ENCODE results near the gene NUFIP1. TPM values are rescaled to one million over a fixed set of nuclear protein-coding genes. Genes with fewer than 3 reads are reported as not detected.
"Not testable (repeated sequence)": the region's sequence is repeated elsewhere in the genome, so short reads cannot be mapped to it uniquely, and the experiment has no call there.

Gene NUFIP1
- total RNA-seq, 5 donors from 2014 or later (not counting 1 experiment from before 2014, with no cell fraction given): 3.1 to 4.9 (median 4.0) TPM

GRCh38 chr13:44902738-44903137 is 86.5 kb downstream of the NUFIP1 start:
- Histone ChIP-seq H3K36me3 (ENCODE audit: control insufficient read depth in 2 of 2, extremely low read depth in 1 of 2, insufficient read depth in 1 of 2, low read length in 1 of 2) (no peaks in the 10 kb centered on the region), H3K27me3 (replicated peaks in 1 of 2; ENCODE audit: control insufficient read depth in 2 of 2, extremely low read depth in 1 of 2, insufficient read depth in 2 of 2, low read length in 1 of 2) (peaks cover 0 to 11% of the 10 kb centered on the region in 2 experiments), H3K4me3 (ENCODE audit: control insufficient read depth in 1 of 2, extremely low read depth in 1 of 2, low read length in 1 of 2) (no peak overlapping the region), H3K27ac (ENCODE audit: low read length) (no peak overlapping the region), H3K9me3 (no peaks in the 10 kb centered on the region), H3K4me1 (ENCODE audit: control insufficient read depth in 1 of 2, extremely low read depth in 1 of 2, insufficient read depth in 2 of 2, low read length in 2 of 2) (no peaks in the 10 kb centered on the region)
- POLR2A ChIA-PET: no interaction called here
- CTCF ChIA-PET: interaction anchor here in 1 of 2 donors (0.7 kb wide), 1 partner anchor 789 kb away, joined by 3 read pairs; no protein-coding TSS in a partner anchor
- peaks cover 11 to 16% of the 10 kb centered on the region in 2 donors for H3K27me3 Mint-ChIP-seq
- H3K4me1 Mint-ChIP-seq: no peaks in the 10 kb centered on the region
- no peak overlapping the region for H3K4me3 Mint-ChIP-seq
- peaks cover 0 to 6% (median 0%) of the 10 kb centered on the region in 3 donors for H3K9me3 Mint-ChIP-seq
- DNase-seq (no peak), ATAC-seq (replicated peaks in 1 of 4) (no peak)
- no peaks in the 10 kb centered on the region for H3K36me3 Mint-ChIP-seq
- WGBS (ENCODE audit: insufficient coverage): 90% methylated on average over 3 of the region's 6 CpGs
- no peak overlapping the region for H3K27ac Mint-ChIP-seq

- no peaks in the 10 kb centered on the region for H3K4me1 Mint-ChIP-seq
- WGBS (ENCODE audit: insufficient coverage): 83% methylated on average over 1 of the region's 2 CpGs
- DNase-seq: no peak
- H3K36me3 ChIP-seq (ENCODE audit: control insufficient read depth in 2 of 2, extremely low read depth in 1 of 2, insufficient read depth in 1 of 2, low read length in 1 of 2): no peaks in the 10 kb centered on the region
- no peaks in the 10 kb centered on the region for H3K4me1 ChIP-seq (ENCODE audit: control insufficient read depth in 1 of 2, extremely low read depth in 1 of 2, insufficient read depth in 2 of 2, low read length in 2 of 2)
- H3K27me3 Mint-ChIP-seq: peaks cover 11 to 16% of the 10 kb centered on the region in 2 donors
- peaks cover 0 to 6% (median 0%) of the 10 kb centered on the region in 3 donors for H3K9me3 Mint-ChIP-seq
- H3K27ac ChIP-seq (ENCODE audit: low read length): no peak overlapping the region
- no peaks in the 10 kb centered on the region for H3K9me3 ChIP-seq
- ChIA-PET CTCF (no interaction called here), POLR2A (no interaction called here)
- no peak overlapping the region for H3K27ac Mint-ChIP-seq
- H3K27me3 ChIP-seq (replicated peaks in 1 of 2; ENCODE audit: control insufficient read depth in 2 of 2, extremely low read depth in 1 of 2, insufficient read depth in 2 of 2, low read length in 1 of 2): peaks cover 0 to 8% of the 10 kb centered on the region in 2 experiments
- no peak overlapping the region for H3K4me3 ChIP-seq (ENCODE audit: control insufficient read depth in 1 of 2, extremely low read depth in 1 of 2, low read length in 1 of 2)
- no peak overlapping the region for H3K4me3 Mint-ChIP-seq
- H3K36me3 Mint-ChIP-seq: no peaks in the 10 kb centered on the region
- ATAC-seq (replicated peaks in 1 of 4): no peak
Measured at GRCh38 chr13:44899967-44900366, 89.3 kb downstream of the NUFIP1 start.

- not testable (repeated sequence) for H3K9me3 ChIP-seq; H3K9me3 Mint-ChIP-seq; ATAC-seq (replicated peaks in 1 of 4); DNase-seq; H3K27me3 ChIP-seq (replicated peaks in 1 of 2; ENCODE audit: control insufficient read depth in 2 of 2, extremely low read depth in 1 of 2, insufficient read depth in 2 of 2, low read length in 1 of 2); H3K4me1 Mint-ChIP-seq; H3K27ac Mint-ChIP-seq; H3K4me1 ChIP-seq (ENCODE audit: control insufficient read depth in 1 of 2, extremely low read depth in 1 of 2, insufficient read depth in 2 of 2, low read length in 2 of 2); H3K4me3 Mint-ChIP-seq; H3K27ac ChIP-seq (ENCODE audit: low read length); H3K4me3 ChIP-seq (ENCODE audit: control insufficient read depth in 1 of 2, extremely low read depth in 1 of 2, low read length in 1 of 2); H3K36me3 Mint-ChIP-seq; H3K36me3 ChIP-seq (ENCODE audit: control insufficient read depth in 2 of 2, extremely low read depth in 1 of 2, insufficient read depth in 1 of 2, low read length in 1 of 2)
- H3K27me3 Mint-ChIP-seq: peaks cover 9 to 11% of the 10 kb centered on the region in 2 donors
- ChIA-PET POLR2A (interaction anchor here in 1 of 2 donors (0.5 kb wide), 1 partner anchor 29 kb away, joined by 3 read pairs; no protein-coding TSS in a partner anchor), CTCF (interaction anchor here in 1 of 2 donors (0.5 kb wide), 1 partner anchor 45 kb away, joined by 3 read pairs; no protein-coding TSS in a partner anchor)
- 91% methylated on average over 1 of the region's 2 CpGs for WGBS (ENCODE audit: insufficient coverage)
Measured at GRCh38 chr13:44898308-44898707, 91.0 kb downstream of the NUFIP1 start.

- no peak overlapping the region for H3K27ac Mint-ChIP-seq
- H3K9me3 Mint-ChIP-seq: peaks cover 0 to 6% (median 0%) of the 10 kb centered on the region in 3 donors
- no peaks in the 10 kb centered on the region for H3K9me3 ChIP-seq
- H3K4me1 ChIP-seq (ENCODE audit: control insufficient read depth in 1 of 2, extremely low read depth in 1 of 2, insufficient read depth in 2 of 2, low read length in 2 of 2): no peaks in the 10 kb centered on the region
- no peaks in the 10 kb centered on the region for H3K36me3 ChIP-seq (ENCODE audit: control insufficient read depth in 2 of 2, extremely low read depth in 1 of 2, insufficient read depth in 1 of 2, low read length in 1 of 2)
- no peak overlapping the region for H3K4me3 Mint-ChIP-seq
- H3K27me3 ChIP-seq (replicated peaks in 1 of 2; ENCODE audit: control insufficient read depth in 2 of 2, extremely low read depth in 1 of 2, insufficient read depth in 2 of 2, low read length in 1 of 2): peaks cover 0 to 7% of the 10 kb centered on the region in 2 experiments
- H3K27ac ChIP-seq (ENCODE audit: low read length): no peak overlapping the region
- peaks cover 7% of the 10 kb centered on the region in 2 donors for H3K27me3 Mint-ChIP-seq
- H3K36me3 Mint-ChIP-seq: no peaks in the 10 kb centered on the region
- ChIA-PET CTCF (no interaction called here), POLR2A (no interaction called here)
- DNase-seq (no peak), ATAC-seq (replicated peaks in 1 of 4) (no peak)
- 76% methylated on average over 2 of the region's 5 CpGs for WGBS (ENCODE audit: insufficient coverage)
- no peaks in the 10 kb centered on the region for H3K4me1 Mint-ChIP-seq
- no peak overlapping the region for H3K4me3 ChIP-seq (ENCODE audit: control insufficient read depth in 1 of 2, extremely low read depth in 1 of 2, low read length in 1 of 2)
Measured at GRCh38 chr13:44895953-44896335, 93.3 kb downstream of the NUFIP1 start.

GRCh38 chr13:44895264-44895952 is 93.9 kb downstream of the NUFIP1 start:
- Histone ChIP-seq H3K36me3 (ENCODE audit: control insufficient read depth in 2 of 2, extremely low read depth in 1 of 2, insufficient read depth in 1 of 2, low read length in 1 of 2) (no peaks in the 10 kb centered on the region), H3K4me3 (ENCODE audit: control insufficient read depth in 1 of 2, extremely low read depth in 1 of 2, low read length in 1 of 2) (no peak overlapping the region), H3K4me1 (ENCODE audit: control insufficient read depth in 1 of 2, extremely low read depth in 1 of 2, insufficient read depth in 2 of 2, low read length in 2 of 2) (no peaks in the 10 kb centered on the region), H3K9me3 (no peaks in the 10 kb centered on the region), H3K27ac (ENCODE audit: low read length) (no peak overlapping the region), H3K27me3 (replicated peaks in 1 of 2; ENCODE audit: control insufficient read depth in 2 of 2, extremely low read depth in 1 of 2, insufficient read depth in 2 of 2, low read length in 1 of 2) (peaks cover 0 to 7% of the 10 kb centered on the region in 2 experiments)
- DNase-seq (no peak), ATAC-seq (replicated peaks in 1 of 4) (no peak)
- Mint-ChIP-seq H3K27me3 (peaks cover 3 to 7% of the 10 kb centered on the region in 2 donors), H3K9me3 (peaks cover 0 to 6% (median 0%) of the 10 kb centered on the region in 3 donors), H3K4me1 (no peaks in the 10 kb centered on the region), H3K4me3 (no peak overlapping the region), H3K36me3 (no peaks in the 10 kb centered on the region), H3K27ac (no peak overlapping the region)
- ChIA-PET CTCF (no interaction called here), POLR2A (no interaction called here)
- WGBS (ENCODE audit: insufficient coverage): 30% methylated on average over 2 of the region's 6 CpGs

- no peak overlapping the region for H3K27ac ChIP-seq (ENCODE audit: low read length)
- no peak for ATAC-seq (replicated peaks in 1 of 4)
- Mint-ChIP-seq H3K36me3 (no peaks in the 10 kb centered on the region), H3K27me3 (peaks cover 0 to 4% of the 10 kb centered on the region in 2 donors), H3K9me3 (peaks cover 0 to 6% (median 0%) of the 10 kb centered on the region in 3 donors), H3K4me1 (no peaks in the 10 kb centered on the region), H3K27ac (no peak overlapping the region), H3K4me3 (no peak overlapping the region)
- no peak overlapping the region for H3K4me3 ChIP-seq (ENCODE audit: control insufficient read depth in 1 of 2, extremely low read depth in 1 of 2, low read length in 1 of 2)
- no peaks in the 10 kb centered on the region for H3K4me1 ChIP-seq (ENCODE audit: control insufficient read depth in 1 of 2, extremely low read depth in 1 of 2, insufficient read depth in 2 of 2, low read length in 2 of 2)
- no peaks in the 10 kb centered on the region for H3K36me3 ChIP-seq (ENCODE audit: control insufficient read depth in 2 of 2, extremely low read depth in 1 of 2, insufficient read depth in 1 of 2, low read length in 1 of 2)
- H3K9me3 ChIP-seq: no peaks in the 10 kb centered on the region
- peaks cover 0 to 7% of the 10 kb centered on the region in 2 experiments for H3K27me3 ChIP-seq (replicated peaks in 1 of 2; ENCODE audit: control insufficient read depth in 2 of 2, extremely low read depth in 1 of 2, insufficient read depth in 2 of 2, low read length in 1 of 2)
- 87% methylated on average over 6 of the region's 13 CpGs for WGBS (ENCODE audit: insufficient coverage)
- DNase-seq: no peak
- POLR2A ChIA-PET: no interaction called here
- CTCF ChIA-PET: no interaction called here
Measured at GRCh38 chr13:44894001-44894770, 95.1 kb downstream of the NUFIP1 start.

All from T-cell (primary cell).